ENCODE results near the gene SLC25A19.
A peak's percentile ranks its signal among the peaks of the same experiment; 100 is the strongest.

The SLC25A19 gene

DNA sequence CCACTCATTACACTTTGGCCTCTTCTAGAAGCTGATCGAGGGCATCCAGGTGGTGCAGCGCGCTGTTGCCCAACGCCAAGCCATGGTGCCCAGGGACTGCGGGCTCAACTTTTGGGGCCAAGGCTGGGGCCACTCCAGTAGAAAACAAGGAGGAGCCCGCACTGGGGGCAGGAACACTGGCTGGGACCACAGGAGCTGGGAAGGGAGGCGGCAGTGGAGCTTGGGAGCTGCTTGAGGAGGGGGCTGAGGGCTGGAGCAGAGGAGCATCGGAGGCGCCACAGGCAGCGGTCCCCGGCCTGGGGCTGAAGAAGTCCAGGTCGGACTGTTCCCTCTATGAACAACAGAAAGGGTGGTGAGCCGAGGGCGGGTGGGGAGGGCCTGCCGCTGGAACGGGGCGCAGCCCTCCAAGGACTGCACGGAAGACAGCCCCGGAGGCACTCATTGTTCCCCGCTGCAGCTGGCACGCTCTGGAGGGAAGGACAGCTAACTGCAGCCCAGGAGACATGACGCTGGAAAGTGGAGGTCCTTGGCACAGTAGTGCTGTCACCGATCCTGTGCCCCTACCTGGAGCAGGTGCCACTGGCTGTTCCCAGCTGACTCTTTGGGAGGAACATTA is 49.3 kb downstream of the SLC25A19 start:
- no peak for DNase-seq

DNA sequence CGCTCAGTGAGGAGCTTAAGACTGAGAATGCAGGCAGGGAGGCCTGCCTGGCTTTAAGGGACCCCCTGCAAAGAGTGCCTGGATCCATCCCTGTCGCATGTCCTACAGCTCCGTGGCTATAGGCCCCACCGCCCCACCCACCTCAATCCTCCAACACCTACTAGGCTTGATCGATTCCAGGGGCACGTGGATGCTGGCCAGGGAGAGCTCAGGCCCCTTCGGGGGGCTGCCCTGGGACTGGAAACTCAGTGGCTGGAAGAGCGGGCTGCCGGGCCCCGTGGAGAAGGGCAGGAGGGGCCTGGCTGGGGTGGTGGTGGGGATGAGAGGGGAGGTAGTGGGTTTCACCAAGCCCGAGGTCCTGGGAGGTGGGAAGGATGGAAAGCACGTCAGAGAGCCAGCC is 50.0 kb downstream of the SLC25A19 start:
- DNase-seq = no peak

DNA sequence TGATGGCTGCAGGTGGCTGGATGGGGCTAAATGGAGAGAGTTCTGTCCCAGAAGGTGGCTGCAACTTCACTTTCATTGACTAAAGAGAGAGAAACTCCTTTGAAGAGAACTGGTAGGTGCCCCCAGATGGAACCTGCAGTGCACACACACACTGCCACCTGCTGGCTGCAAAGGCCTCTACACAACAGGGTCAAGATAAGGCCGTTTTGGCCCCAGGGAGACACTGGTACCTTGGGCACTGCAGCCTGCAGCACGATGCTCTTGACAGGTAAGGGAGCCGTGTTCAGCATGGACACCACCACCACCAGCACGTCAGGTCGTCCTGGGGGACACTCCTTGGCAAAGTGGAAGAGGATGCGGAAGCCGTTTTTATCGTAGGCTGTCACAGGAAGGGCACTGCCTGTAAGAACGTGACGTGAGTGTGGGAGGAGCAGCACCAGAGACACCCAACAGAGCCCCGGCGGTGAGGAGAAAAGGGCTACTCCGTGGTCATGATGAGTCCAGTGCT is 50.5 kb downstream of the SLC25A19 start:
- peak; percentile 74 for DNase-seq

DNA sequence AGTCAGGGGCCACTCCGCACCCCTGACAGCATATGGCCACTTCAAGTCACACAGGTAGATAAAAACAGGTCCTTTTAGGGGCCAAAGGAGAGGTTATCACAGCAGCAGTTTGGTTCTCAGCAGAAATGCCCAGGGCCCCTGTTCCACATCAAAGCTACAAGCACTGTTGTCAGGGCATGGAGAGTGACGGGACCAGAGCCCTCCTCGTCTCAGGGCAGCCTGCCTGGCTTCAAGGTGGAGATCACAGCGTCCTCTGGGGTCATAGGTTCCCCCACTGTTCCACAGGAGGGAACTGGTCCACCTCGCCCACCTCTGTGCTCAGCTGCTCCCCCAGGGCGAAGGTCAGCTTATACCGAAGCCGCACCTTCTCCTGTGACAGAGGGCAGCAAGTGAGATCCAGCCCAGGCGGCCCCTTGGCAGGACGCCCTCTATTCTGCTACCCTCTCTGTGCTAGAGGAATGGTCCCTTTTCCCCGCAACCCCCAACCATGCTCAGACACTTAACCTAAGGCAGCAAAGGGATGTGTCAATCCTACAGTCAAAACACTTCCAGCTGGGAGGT is 51.1 kb downstream of the SLC25A19 start:
- no peak for DNase-seq

GRCh38 chr17:75237100-75238014 is 51.9 kb downstream of the SLC25A19 start:
- no peak for DNase-seq

DNA sequence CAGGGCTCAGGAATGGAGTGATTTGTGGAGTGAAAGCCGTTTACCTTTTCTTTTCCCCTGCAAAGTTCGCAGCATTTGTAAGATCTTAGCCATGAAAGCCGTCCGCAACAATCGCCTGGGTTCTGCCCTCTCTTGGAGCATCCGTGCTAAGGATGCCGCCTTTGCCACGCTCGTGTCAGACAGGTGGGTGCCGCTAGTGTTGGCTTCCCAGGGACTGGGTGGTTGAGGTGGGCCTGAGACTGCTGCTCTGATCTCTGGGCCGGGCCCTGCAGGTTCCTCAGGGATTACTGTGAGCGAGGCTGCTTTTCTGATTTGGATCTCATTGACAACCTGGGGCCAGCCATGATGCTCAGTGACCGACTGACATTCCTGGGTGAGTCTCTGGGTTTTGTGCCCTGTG is 56.4 kb downstream of the SLC25A19 start:
- no peak for DNase-seq

DNA sequence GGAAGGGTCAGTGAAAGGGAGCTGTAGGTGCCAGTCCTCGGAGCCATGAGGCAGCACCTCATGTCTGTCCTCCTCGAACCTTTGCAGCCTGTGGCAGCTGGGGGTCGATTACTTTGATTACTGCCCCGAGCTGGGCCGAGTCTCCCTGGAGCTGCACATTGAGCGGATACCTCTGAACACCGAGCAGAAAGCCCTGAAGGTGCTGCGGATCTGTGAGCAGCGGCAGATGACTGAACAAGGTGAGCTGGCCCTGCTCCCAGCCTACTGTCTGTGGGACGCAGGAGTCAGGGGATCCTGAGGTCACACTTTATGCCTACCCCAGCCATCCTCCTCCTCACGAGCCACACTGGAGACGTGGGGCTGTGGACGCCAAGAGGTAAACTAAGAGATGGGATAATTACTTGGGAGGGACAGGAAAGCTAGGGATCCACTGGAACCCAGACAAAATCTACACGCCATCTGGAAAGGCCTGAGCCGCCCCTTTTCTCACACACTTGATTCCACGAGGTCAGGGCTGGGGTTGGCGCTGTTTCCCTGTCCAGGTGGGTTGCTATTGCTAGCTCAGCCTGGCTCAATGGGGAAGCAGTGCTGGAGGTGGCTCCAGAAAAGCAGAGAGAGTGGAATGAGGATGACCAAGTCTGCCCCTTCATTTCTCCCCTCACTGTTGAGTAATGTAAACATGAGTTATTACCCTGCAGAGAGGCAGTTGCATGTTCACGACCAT is 57.3 kb downstream of the SLC25A19 start:
- DNase-seq = no peak

DNA sequence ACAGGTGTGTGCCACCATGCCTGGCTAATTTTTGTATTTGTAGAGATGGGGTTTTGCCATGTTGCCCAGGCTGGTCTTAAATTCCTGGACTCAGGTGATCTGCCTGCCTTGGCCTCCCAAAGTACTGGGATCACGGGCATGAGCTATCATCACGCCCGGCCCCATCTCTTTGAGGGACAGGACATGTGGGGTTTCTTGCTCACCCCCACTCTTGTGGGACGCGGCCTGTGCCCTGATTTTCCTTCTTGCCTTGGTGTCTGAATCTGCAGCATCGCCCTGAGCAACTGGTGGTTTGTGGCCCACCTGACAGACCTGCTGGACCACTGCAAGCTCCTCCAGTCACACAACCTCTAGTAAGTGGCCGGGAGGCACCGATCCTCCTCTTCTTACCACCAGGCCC is 58.2 kb downstream of the SLC25A19 start:
- no peak for DNase-seq

DNA sequence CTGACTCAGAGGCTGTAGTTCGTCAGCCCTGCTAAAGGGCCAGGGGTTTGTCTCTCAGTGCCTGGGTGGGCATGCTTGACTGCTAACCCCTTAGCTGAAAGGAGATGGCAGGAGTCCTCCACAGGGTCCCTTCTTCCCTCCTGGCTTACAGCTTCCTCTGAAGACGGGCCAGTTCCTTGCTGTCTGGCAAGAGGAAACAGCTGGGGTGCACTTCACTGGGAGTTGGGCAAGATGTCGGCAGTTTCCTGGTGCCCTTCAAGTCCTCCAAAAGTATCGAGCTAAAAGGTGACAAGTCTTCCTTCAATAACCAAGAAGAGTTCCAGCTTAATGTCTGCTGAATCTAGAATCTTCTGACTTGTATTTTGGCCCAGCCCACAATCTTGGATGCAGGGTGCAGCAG is 60.4 kb downstream of the SLC25A19 start:
- no peak for DNase-seq

GRCh38 chr17:75228305-75228704 is 60.9 kb downstream of the SLC25A19 start:
- DNase-seq = no peak

DNA sequence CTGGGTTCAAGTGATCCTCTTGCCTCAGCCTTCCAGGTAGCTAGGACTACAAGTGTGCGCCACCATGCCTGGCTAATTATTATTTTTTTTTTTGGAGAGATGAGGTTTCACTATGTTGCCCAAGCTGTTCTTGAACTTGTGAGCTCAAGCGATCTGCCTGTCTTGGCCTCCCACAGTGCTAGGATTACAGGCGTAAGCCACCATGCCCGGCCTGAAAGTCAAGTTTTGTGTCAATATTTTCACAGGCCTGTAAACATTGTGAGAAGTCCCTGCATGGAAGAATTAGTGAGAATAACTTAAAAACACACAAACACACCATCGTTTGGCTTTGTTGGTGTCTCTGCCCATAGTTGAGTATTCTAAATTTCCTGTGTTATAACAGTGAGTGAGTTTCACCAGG is 61.5 kb downstream of the SLC25A19 start:
- no peak for DNase-seq

DNA sequence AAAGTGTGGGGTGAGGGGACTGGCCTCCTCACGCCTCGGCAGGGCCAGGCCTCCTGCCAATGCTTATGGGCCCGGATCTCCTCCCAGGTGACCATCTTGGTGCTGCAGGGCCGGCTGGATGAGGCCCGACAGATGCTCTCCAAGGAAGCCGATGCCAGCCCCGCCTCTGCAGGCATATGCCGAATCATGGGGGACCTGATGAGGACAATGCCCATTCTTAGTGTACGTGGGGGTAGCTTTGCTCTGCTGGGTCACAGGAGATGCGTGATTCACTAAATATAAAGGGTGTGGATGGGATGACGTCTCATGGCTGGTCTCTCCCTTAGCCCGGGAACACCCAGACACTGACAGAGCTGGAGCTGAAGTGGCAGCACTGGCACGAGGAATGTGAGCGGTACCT is 64.2 kb downstream of the SLC25A19 start:
- DNase-seq = no peak
